GM18508 (cell line): ENCODE results near the gene ANKRD49.

Experiments
- ATAC-seq: cut with Tn5 transposase; IDR thresholded peaks from one replicate; pipeline ENCODE4 v1.9.1; 2021; ENCODE audit warnings: moderate number of reproducible peaks; ENCODE audit not compliant: insufficient read depth, unreplicated experiment

ANKRD49 gene

DNA sequence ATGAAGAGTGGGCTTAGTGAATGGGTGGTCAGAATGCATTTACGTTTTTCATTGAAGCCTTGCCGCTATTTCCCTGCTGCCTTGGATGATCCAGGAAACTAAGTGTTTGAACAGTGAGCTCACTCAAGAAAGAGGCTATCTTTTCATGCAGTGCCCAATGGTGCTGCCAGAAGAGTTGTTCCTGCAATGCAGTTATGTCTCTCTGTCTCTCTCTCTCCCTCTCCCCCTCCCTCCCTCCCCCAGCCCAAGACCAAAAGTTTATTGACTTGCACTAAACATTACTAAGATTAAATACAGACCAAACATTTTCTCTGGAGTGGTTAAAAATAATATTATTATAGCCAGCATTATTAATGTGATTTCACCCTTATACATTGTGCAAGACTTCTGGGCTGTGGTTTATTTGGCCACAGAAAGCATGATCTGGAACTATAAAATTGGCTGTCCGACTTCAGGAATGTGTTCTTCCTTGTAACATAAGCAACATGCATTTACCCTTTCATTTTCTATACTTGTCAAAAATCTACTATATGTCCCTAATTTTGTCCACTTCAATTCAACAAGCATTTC lies 43.3 kb downstream of the ANKRD49 start:
- ATAC-seq: no peak

DNA sequence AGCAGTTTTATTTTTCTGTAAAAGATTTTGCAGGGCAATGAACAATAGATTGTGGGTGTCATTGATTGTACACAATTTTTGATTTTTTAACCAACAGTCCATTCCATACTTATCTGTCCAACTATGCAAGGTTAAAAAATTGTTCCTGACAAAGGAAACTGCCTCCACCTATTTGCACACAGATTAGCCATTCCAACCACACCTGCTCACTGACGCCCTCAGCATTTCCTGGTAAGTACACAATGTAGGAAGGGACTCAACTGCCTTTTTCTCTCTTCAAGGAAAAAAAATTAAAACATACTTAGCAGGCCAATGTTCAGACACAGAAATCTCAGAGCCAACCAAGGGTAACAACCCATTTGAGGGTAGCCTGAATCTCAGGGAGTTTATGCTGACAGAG lies 45.6 kb downstream of the ANKRD49 start:
- no peak for ATAC-seq

DNA sequence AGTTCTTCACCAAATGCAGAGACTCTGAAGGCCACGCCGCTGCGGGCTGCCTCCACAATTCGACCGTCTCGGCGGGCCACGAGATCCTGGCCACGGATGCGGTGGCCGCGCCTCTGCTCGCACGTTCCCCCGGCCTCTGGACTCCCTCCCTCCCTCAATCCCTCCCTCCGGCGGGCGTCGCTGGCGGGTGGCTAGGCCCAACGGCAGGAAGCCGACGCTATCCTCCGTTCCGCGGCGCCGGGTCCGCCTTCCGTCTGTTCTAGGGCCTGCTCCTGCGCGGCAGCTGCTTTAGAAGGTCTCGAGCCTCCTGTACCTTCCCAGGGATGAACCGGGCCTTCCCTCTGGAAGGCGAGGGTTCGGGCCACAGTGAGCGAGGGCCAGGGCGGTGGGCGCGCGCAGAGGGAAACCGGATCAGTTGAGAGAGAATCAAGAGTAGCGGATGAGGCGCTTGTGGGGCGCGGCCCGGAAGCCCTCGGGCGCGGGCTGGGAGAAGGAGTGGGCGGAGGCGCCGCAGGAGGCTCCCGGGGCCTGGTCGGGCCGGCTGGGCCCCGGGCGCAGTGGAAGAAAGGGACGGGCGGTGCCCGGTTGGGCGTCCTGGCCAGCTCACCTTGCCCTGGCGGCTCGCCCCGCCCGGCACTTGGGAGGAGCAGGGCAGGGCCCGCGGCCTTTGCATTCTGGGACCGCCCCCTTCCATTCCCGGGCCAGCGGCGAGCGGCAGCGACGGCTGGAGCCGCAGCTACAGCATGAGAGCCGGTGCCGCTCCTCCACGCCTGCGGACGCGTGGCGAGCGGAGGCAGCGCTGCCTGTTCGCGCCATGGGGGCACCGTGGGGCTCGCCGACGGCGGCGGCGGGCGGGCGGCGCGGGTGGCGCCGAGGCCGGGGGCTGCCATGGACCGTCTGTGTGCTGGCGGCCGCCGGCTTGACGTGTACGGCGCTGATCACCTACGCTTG lies 50.2 kb downstream of the ANKRD49 start, which contains the start of gene FUT4:
Gene FUT4, plus strand, starts transcription at position 227 of the 951 bp plus-strand sequence. Its CDS starts 213 bp downstream, at position 440.
- peak; percentile 74 for ATAC-seq

DNA sequence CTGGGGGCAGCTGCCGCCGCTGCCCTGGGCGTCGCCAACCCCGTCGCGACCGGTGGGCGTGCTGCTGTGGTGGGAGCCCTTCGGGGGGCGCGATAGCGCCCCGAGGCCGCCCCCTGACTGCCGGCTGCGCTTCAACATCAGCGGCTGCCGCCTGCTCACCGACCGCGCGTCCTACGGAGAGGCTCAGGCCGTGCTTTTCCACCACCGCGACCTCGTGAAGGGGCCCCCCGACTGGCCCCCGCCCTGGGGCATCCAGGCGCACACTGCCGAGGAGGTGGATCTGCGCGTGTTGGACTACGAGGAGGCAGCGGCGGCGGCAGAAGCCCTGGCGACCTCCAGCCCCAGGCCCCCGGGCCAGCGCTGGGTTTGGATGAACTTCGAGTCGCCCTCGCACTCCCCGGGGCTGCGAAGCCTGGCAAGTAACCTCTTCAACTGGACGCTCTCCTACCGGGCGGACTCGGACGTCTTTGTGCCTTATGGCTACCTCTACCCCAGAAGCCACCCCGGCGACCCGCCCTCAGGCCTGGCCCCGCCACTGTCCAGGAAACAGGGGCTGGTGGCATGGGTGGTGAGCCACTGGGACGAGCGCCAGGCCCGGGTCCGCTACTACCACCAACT lies 51.0 kb downstream of the ANKRD49 start:
- no peak for ATAC-seq

DNA sequence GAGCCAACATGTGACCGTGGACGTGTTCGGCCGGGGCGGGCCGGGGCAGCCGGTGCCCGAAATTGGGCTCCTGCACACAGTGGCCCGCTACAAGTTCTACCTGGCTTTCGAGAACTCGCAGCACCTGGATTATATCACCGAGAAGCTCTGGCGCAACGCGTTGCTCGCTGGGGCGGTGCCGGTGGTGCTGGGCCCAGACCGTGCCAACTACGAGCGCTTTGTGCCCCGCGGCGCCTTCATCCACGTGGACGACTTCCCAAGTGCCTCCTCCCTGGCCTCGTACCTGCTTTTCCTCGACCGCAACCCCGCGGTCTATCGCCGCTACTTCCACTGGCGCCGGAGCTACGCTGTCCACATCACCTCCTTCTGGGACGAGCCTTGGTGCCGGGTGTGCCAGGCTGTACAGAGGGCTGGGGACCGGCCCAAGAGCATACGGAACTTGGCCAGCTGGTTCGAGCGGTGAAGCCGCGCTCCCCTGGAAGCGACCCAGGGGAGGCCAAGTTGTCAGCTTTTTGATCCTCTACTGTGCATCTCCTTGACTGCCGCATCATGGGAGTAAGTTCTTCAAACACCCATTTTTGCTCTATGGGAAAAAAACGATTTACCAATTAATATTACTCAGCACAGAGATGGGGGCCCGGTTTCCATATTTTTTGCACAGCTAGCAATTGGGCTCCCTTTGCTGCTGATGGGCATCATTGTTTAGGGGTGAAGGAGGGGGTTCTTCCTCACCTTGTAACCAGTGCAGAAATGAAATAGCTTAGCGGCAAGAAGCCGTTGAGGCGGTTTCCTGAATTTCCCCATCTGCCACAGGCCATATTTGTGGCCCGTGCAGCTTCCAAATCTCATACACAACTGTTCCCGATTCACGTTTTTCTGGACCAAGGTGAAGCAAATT lies 51.7 kb downstream of the ANKRD49 start:
- ATAC-seq: no peak

DNA sequence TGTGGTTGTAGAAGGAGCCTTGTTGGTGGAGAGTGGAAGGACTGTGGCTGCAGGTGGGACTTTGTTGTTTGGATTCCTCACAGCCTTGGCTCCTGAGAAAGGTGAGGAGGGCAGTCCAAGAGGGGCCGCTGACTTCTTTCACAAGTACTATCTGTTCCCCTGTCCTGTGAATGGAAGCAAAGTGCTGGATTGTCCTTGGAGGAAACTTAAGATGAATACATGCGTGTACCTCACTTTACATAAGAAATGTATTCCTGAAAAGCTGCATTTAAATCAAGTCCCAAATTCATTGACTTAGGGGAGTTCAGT lies 52.3 kb downstream of the ANKRD49 start:
- no peak for ATAC-seq

DNA sequence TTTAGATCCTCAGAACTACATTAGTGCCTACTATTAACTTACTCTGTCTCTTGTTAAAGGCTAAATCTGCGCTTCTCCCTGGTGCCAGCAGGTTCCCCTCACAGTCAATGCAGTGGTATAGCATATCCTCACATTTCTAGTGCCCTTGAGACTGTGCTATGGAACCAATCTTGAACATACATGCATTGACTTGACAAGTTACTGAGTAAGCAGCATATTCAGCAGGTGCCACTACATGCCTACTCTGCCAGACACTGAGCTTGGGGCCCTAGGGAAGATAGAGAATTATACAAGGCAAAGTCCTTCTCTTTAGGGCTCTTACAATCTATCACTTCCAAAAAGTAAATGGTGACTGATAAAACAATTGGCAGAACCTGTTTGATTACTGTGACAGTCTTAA lies 53.1 kb downstream of the ANKRD49 start:
- ATAC-seq: no peak

DNA sequence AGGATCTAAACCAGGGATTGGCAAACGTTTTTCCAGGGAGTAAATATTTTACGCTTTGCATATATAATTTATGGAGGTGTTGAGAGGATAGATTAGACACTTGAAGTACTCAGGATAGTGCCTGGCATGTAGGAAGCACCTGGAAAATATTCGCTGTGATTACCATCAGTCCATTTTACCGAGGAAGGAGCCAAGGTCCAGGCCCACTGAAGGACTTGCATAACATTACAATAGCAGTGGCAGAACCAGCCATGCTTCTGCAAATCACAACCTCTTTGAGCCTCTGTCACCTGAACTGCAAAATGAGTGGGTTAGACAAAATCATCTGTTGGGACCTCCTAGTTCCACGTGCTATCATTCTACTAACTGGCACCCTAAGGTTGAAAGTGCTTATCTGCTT lies 55.4 kb downstream of the ANKRD49 start:
- ATAC-seq: no peak
